Measurements from ENCODE around the gene SLC49A3.

GRCh38 chr4:632196-632790 lies 56.7 kb downstream of the SLC49A3 start:
- TF ChIP-seq CTCF (IDR thresholded peaks at IDR 0.05 in 4 of 5, conservative IDR thresholded peaks at IDR 0.05 in 1 of 5) = no peak
- TF ChIP-seq POLR2A (IDR thresholded peaks at IDR 0.05) = no peak

Data from gastrocnemius medialis (tissue), 4 donors.